Neural progenitor cell (in vitro differentiated cells): ENCODE measurements around the gene MAPKAPK3. TPM values are rescaled to one million over a fixed set of nuclear protein-coding genes. Genes with fewer than 3 reads are reported as not detected.
"Not testable (repeated sequence)": the region's sequence is repeated elsewhere in the genome, so short reads cannot be mapped to it uniquely, and the experiment has no call there.

ENCODE experiments used
- DNase-seq: peaks from one replicate; pipeline ENCODE4 v3.0.0-alpha.2; 2016; ENCODE audit warnings: low spot score
- H2AFZ ChIP-seq: fragments of 200-600 bp; sonication (generic); replicated peaks from 2 replicates; pipeline ENCODE4 v1.6.1; 2016; ENCODE audit warnings: antibody characterized with exemption
- H3F3A ChIP-seq: fragments of 200-600 bp; sonication (generic); 2 replicates; pipeline ENCODE4 v1.6.1; 2016; ENCODE audit warnings: antibody characterized with exemption, low read depth
- H3K27ac ChIP-seq: fragments of 200-600 bp; sonication (generic); 2 replicates; pipeline ENCODE4 v1.5.1; 2016; ENCODE audit warnings: mild to moderate bottlenecking
- H3K27me3 ChIP-seq: fragments of 200-600 bp; sonication (generic); 2 replicates; pipeline ENCODE4 v1.6.1; 2016; ENCODE audit warnings: mild to moderate bottlenecking, moderate library complexity
- H3K36me3 ChIP-seq: fragments of 200-600 bp; sonication (generic); 2 replicates; pipeline ENCODE4 v1.5.1; 2016
- H3K4me1 ChIP-seq: fragments of 200-600 bp; sonication (generic); 2 replicates; pipeline ENCODE4 v1.6.1; 2016; ENCODE audit warnings: mixed run types
- H3K4me2 ChIP-seq: fragments of 200-600 bp; sonication (generic); 2 replicates; pipeline ENCODE4 v1.6.1; 2016
- H3K4me3 ChIP-seq: fragments of 200-600 bp; sonication (generic); 2 replicates; pipeline ENCODE4 v1.5.1; 2016
- H3K79me2 ChIP-seq: fragments of 200-600 bp; sonication (generic); 2 replicates; pipeline ENCODE4 v1.6.1; 2016; ENCODE audit warnings: low read depth
- H3K9ac ChIP-seq: fragments of 200-600 bp; sonication (generic); 2 replicates; pipeline ENCODE4 v1.6.1; 2016
- H3K9me3 ChIP-seq: fragments of 200-600 bp; sonication (generic); 2 replicates; pipeline ENCODE4 v1.5.1; 2016; ENCODE audit warnings: low read depth
- H4K20me1 ChIP-seq: fragments of 200-600 bp; sonication (generic); 2 replicates; pipeline ENCODE4 v1.6.1; 2016; ENCODE audit warnings: low read depth
- H3K27ac Mint-ChIP-seq: 3 replicates; pipeline ENCODE4 v1.8.0; 2021; ENCODE audit warnings: mixed read lengths
- H3K27me3 Mint-ChIP-seq: 2 replicates; pipeline ENCODE4 v1.8.0; 2022; ENCODE audit warnings: low read depth, mild to moderate bottlenecking, inconsistent platforms, moderate library complexity, mixed read lengths; ENCODE audit not compliant: insufficient read depth
- H3K36me3 Mint-ChIP-seq: 3 replicates; pipeline ENCODE4 v1.8.0; 2021; ENCODE audit warnings: mixed read lengths
- H3K4me1 Mint-ChIP-seq: 3 replicates; pipeline ENCODE4 v1.8.0; 2021; ENCODE audit warnings: mixed read lengths
- H3K4me3 Mint-ChIP-seq: 3 replicates; pipeline ENCODE4 v1.8.0; 2021; ENCODE audit warnings: mild to moderate bottlenecking, moderate library complexity, mixed read lengths
- H3K9me3 Mint-ChIP-seq: 3 replicates; pipeline ENCODE4 v1.8.0; 2020; ENCODE audit warnings: mixed read lengths
- CTCF ChIP-seq: fragments of 200-600 bp; sonication (generic); IDR thresholded peaks from 2 replicates; pipeline ENCODE4 v1.5.1; 2017; ENCODE audit warnings: antibody characterized with exemption, mild to moderate bottlenecking
- EZH2 ChIP-seq: fragments of 200-600 bp; sonication (generic); IDR thresholded peaks from 2 replicates; pipeline ENCODE4 v1.6.1; 2017; ENCODE audit warnings: antibody characterized with exemption, mild to moderate bottlenecking, moderate library complexity
- EZH2phosphoT487 ChIP-seq: fragments of 200-600 bp; sonication (generic); IDR thresholded peaks from 2 replicates; pipeline ENCODE4 v1.6.1; 2017; ENCODE audit warnings: antibody characterized with exemption
- total RNA-seq: library from RNA; depleted of rRNA; stranded (reverse); fragments of >200 nt; gene quantifications from 2 replicates; pipeline ENCODE4 v1.2.3, GENCODE V29; 2015; ENCODE audit warnings: low replicate concordance

The MAPKAPK3 gene
- total RNA-seq, 1 donor from 2014 or later: 47.7 TPM

GRCh38 chr3:50687127-50687751, 70.3 kb downstream of the MAPKAPK3 start:
- no peaks in the 10 kb centered on the region for H3K27me3 ChIP-seq
- H3K27ac Mint-ChIP-seq: no peak overlapping the region

GRCh38 chr3:50687916-50688315, 71.0 kb downstream of the MAPKAPK3 start:
- H3K4me3 Mint-ChIP-seq: no peak overlapping the region
- H3K79me2 ChIP-seq: peaks cover 91% of the 10 kb centered on the region

More at GRCh38 chr3:50687127-50687751, 70.3 kb downstream of the MAPKAPK3 start:
- Mint-ChIP-seq H3K4me1 (no peaks in the 10 kb centered on the region), H3K4me3 (no peak overlapping the region), H3K36me3 (peaks cover 5% of the 10 kb centered on the region), H3K9me3 (peaks cover 10% of the 10 kb centered on the region), H3K27me3 (peaks cover 2% of the 10 kb centered on the region)
- Histone ChIP-seq H3K4me2 (no peak overlapping the region), H3K27ac (no peak overlapping the region), H4K20me1 (peaks cover 12% of the 10 kb centered on the region), H3K4me3 (no peak overlapping the region), H3K9ac (no peak overlapping the region), H3K4me1 (peaks cover 3% of the 10 kb centered on the region), H3K9me3 (no peaks in the 10 kb centered on the region), H3F3A (peaks cover 4% of the 10 kb centered on the region), H2AFZ (no peak overlapping the region), H3K79me2 (peaks cover 90% of the 10 kb centered on the region), H3K36me3 (no peaks in the 10 kb centered on the region)
- TF ChIP-seq CTCF (no peak), EZH2phosphoT487 (no peak), EZH2 (no peak)
- no peak for DNase-seq

GRCh38 chr3:50688602-50689001, 71.7 kb downstream of the MAPKAPK3 start:
- H3K36me3 ChIP-seq, H3K27ac ChIP-seq, DNase-seq, H3K4me3 ChIP-seq, H3K36me3 Mint-ChIP-seq, H2AFZ ChIP-seq, H3K27ac Mint-ChIP-seq, H3K4me1 ChIP-seq, H3K27me3 ChIP-seq, H3K9ac ChIP-seq, H3K4me2 ChIP-seq, H3F3A ChIP-seq, H3K4me3 Mint-ChIP-seq, H3K4me1 Mint-ChIP-seq, H3K9me3 ChIP-seq, H3K27me3 Mint-ChIP-seq: not testable (repeated sequence)
- peaks cover 17% of the 10 kb centered on the region for H3K9me3 Mint-ChIP-seq
- Histone ChIP-seq H4K20me1 (peaks cover 12% of the 10 kb centered on the region), H3K79me2 (peaks cover 92% of the 10 kb centered on the region)

More at GRCh38 chr3:50687916-50688315, 71.0 kb downstream of the MAPKAPK3 start:
- TF ChIP-seq CTCF (no peak), EZH2 (no peak), EZH2phosphoT487 (no peak)
- Mint-ChIP-seq H3K36me3 (peaks cover 5% of the 10 kb centered on the region), H3K27me3 (peaks cover 2% of the 10 kb centered on the region), H3K9me3 (peaks cover 15% of the 10 kb centered on the region), H3K27ac (no peak overlapping the region), H3K4me1 (no peaks in the 10 kb centered on the region)
- H3F3A ChIP-seq: peaks cover 4% of the 10 kb centered on the region
- H2AFZ ChIP-seq: no peak overlapping the region
- H3K9ac ChIP-seq: no peak overlapping the region
- H3K4me1 ChIP-seq: peaks cover 3% of the 10 kb centered on the region
- H3K4me2 ChIP-seq: no peak overlapping the region
- no peak overlapping the region for H3K4me3 ChIP-seq
- no peak overlapping the region for H3K27ac ChIP-seq
- H3K9me3 ChIP-seq: no peaks in the 10 kb centered on the region
- no peaks in the 10 kb centered on the region for H3K36me3 ChIP-seq
- no peak for DNase-seq
- peaks cover 12% of the 10 kb centered on the region for H4K20me1 ChIP-seq
- no peaks in the 10 kb centered on the region for H3K27me3 ChIP-seq

GRCh38 chr3:50689558-50689957, 72.6 kb downstream of the MAPKAPK3 start:
- Histone ChIP-seq H3K27ac (no peak overlapping the region), H3K79me2 (peaks cover 93% of the 10 kb centered on the region), H3K27me3 (no peaks in the 10 kb centered on the region), H3K4me1 (peaks cover 3% of the 10 kb centered on the region), H3K9me3 (no peaks in the 10 kb centered on the region), H3K4me2 (no peak overlapping the region), H3K9ac (no peak overlapping the region), H3F3A (no peaks in the 10 kb centered on the region), H3K36me3 (no peaks in the 10 kb centered on the region), H4K20me1 (peaks cover 7% of the 10 kb centered on the region), H3K4me3 (no peak overlapping the region), H2AFZ (no peak overlapping the region)
- Mint-ChIP-seq H3K4me1 (no peaks in the 10 kb centered on the region), H3K27me3 (peaks cover 2% of the 10 kb centered on the region), H3K9me3 (peaks cover 17% of the 10 kb centered on the region), H3K4me3 (no peak overlapping the region), H3K27ac (no peak overlapping the region), H3K36me3 (peaks cover 5% of the 10 kb centered on the region)
- no peak for DNase-seq
- TF ChIP-seq EZH2phosphoT487 (no peak), EZH2 (no peak), CTCF (no peak)
